GM19240 (cell line): ENCODE measurements around the gene SLC44A3.

ENCODE experiments used
- DNase-seq: peaks from one replicate; pipeline ENCODE4 v3.0.0; 2011; ENCODE audit warnings: low spot score; ENCODE audit not compliant: insufficient read length

SLC44A3 gene

GRCh38 chr1:94801919-94802546 lies 18.1 kb upstream of the SLC44A3 start:
- no peak for DNase-seq

- no peak for DNase-seq
Observed at GRCh38 chr1:94803106-94803505, 17.1 kb upstream of the SLC44A3 start.

GRCh38 chr1:94803517-94804441 lies 16.4 kb upstream of the SLC44A3 start:
- no peak for DNase-seq

GRCh38 chr1:94804442-94804837 lies 15.7 kb upstream of the SLC44A3 start:
- no peak for DNase-seq

- DNase-seq = peak; percentile 23
Observed at GRCh38 chr1:94805912-94806311, 14.2 kb upstream of the SLC44A3 start.

GRCh38 chr1:94806441-94806871 lies 13.7 kb upstream of the SLC44A3 start:
- DNase-seq = no peak

GRCh38 chr1:94807742-94808491 lies 12.2 kb upstream of the SLC44A3 start:
- DNase-seq = no peak

- DNase-seq = no peak
Observed at GRCh38 chr1:94808669-94809068, 11.5 kb upstream of the SLC44A3 start.

- no peak for DNase-seq
Observed at GRCh38 chr1:94812985-94813384, 7.2 kb upstream of the SLC44A3 start.

- no peak for DNase-seq
Observed at GRCh38 chr1:94816030-94816429, 4.1 kb upstream of the SLC44A3 start.

GRCh38 chr1:94817712-94818111 lies 2.4 kb upstream of the SLC44A3 start:
- no peak for DNase-seq

- DNase-seq = no peak
Observed at GRCh38 chr1:94819238-94819944, 766 bp upstream of the SLC44A3 start.

GRCh38 chr1:94820936-94821335 lies 779 bp downstream of the SLC44A3 start:
- DNase-seq = no peak

GRCh38 chr1:94821636-94822305 lies 1.6 kb downstream of the SLC44A3 start:
- DNase-seq = no peak

GRCh38 chr1:94823116-94823515 lies 3.0 kb downstream of the SLC44A3 start:
- no peak for DNase-seq

GRCh38 chr1:94825936-94826335 lies 5.8 kb downstream of the SLC44A3 start:
- no peak for DNase-seq

- DNase-seq = no peak
Observed at GRCh38 chr1:94827434-94827833, 7.3 kb downstream of the SLC44A3 start.

GRCh38 chr1:94828251-94828650 lies 8.1 kb downstream of the SLC44A3 start:
- no peak for DNase-seq

- no peak for DNase-seq
Observed at GRCh38 chr1:94831641-94832040, 11.5 kb downstream of the SLC44A3 start.

GRCh38 chr1:94832446-94832845 lies 12.3 kb downstream of the SLC44A3 start:
- no peak for DNase-seq
